ENCODE measurements around the gene TATDN2. TPM values are rescaled to one million over a fixed set of nuclear protein-coding genes. Genes with fewer than 3 reads are reported as not detected.

Gene TATDN2
- total and polyA plus RNA-seq, 9 of the 15 experiments (the other 6 are each of a cell fraction or from before 2014, with no cell fraction given): 5.2 to 44.7 (median 25.8) TPM

DNA sequence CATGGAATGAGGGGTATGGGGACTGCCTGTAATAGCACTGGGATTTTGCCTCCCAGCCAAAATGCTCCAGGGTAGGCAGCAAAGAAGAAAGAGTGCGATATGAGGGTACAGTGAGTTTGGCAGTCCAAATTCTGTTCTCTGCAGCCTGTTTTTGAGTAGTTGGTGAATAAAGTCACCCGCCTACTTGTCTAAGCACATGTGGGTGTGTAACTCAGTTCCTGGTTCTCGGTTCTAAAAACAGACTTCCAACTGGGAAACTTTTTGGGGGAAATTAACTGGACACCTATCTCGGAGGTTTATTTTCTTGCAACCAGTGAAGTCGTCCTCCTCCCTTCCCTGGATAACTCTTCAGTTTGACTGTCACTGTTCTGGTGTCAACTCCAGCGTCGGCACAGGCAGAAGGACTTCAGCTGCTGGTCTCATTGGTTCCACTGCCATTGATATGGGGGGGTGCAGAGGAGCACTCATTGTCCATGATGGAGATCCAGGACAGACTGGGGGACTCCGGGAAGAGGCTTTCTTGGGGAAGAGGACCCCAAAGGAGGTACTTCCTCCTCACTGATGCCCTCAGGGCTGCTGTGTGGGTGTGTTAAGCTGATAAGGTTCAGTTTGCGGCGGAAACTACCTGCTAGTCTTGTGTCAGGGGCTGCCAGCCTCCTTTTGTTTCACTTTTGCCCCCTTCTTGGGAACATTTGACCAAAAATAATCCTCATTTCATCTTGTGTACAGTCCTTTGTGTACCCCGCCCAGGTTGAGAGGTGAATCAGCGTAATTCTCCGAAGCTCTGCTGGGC is 31.3 kb downstream of the TATDN2 start (continued):
- TF ChIP-seq, protein P1, sequence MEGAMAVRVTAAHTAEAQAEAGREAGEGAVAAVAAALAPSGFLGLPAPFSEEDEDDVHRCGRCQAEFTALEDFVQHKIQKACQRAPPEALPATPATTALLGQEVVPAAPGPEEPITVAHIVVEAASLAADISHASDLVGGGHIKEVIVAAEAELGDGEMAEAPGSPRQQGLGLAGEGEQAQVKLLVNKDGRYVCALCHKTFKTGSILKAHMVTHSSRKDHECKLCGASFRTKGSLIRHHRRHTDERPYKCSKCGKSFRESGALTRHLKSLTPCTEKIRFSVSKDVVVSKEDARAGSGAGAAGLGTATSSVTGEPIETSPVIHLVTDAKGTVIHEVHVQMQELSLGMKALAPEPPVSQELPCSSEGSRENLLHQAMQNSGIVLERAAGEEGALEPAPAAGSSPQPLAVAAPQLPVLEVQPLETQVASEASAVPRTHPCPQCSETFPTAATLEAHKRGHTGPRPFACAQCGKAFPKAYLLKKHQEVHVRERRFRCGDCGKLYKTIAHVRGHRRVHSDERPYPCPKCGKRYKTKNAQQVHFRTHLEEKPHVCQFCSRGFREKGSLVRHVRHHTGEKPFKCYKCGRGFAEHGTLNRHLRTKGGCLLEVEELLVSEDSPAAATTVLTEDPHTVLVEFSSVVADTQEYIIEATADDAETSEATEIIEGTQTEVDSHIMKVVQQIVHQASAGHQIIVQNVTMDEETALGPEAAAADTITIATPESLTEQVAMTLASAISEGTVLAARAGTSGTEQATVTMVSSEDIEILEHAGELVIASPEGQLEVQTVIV (CRISPR knock-in tag; IDR thresholded peaks at IDR 0.05; ENCODE audit: borderline replicate concordance): no peak
- TF ChIP-seq HLTF (IDR thresholded peaks at IDR 0.05) (no peak), RNF2 (IDR thresholded peaks at IDR 0.05) (no peak), MIER1 (IDR thresholded peaks at IDR 0.05; ENCODE audit: low read depth) (no peak), CC2D1A (IDR thresholded peaks at IDR 0.05) (no peak), PRMT5 (CRISPR knock-in tag; IDR thresholded peaks at IDR 0.05) (no peak), ZNF316 (IDR thresholded peaks at IDR 0.05) (peak; percentile 62), SOX6 (IDR thresholded peaks at IDR 0.05) (0 out of 2 replicates have a peak, but pooled peaks have one; percentile 13), PHF8 (IDR thresholded peaks at IDR 0.05; ENCODE audit: borderline replicate concordance, low read length) (no peak), SLC30A9 (CRISPR knock-in tag; IDR thresholded peaks at IDR 0.05) (no peak), BHLHE40 (IDR thresholded peaks at IDR 0.05; ENCODE audit: low read length) (no peak)
- TF ChIP-seq, protein P2, sequence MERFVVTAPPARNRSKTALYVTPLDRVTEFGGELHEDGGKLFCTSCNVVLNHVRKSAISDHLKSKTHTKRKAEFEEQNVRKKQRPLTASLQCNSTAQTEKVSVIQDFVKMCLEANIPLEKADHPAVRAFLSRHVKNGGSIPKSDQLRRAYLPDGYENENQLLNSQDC (CRISPR knock-in tag; IDR thresholded peaks at IDR 0.05): no peak
- TF ChIP-seq, protein P3, sequence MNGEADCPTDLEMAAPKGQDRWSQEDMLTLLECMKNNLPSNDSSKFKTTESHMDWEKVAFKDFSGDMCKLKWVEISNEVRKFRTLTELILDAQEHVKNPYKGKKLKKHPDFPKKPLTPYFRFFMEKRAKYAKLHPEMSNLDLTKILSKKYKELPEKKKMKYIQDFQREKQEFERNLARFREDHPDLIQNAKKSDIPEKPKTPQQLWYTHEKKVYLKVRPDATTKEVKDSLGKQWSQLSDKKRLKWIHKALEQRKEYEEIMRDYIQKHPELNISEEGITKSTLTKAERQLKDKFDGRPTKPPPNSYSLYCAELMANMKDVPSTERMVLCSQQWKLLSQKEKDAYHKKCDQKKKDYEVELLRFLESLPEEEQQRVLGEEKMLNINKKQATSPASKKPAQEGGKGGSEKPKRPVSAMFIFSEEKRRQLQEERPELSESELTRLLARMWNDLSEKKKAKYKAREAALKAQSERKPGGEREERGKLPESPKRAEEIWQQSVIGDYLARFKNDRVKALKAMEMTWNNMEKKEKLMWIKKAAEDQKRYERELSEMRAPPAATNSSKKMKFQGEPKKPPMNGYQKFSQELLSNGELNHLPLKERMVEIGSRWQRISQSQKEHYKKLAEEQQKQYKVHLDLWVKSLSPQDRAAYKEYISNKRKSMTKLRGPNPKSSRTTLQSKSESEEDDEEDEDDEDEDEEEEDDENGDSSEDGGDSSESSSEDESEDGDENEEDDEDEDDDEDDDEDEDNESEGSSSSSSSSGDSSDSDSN (IDR thresholded peaks at IDR 0.05; ENCODE audit: borderline replicate concordance in 1 of 2, low read depth in 2 of 2, low read length in 2 of 2): no peak
- TF ChIP-seq, protein P4, sequence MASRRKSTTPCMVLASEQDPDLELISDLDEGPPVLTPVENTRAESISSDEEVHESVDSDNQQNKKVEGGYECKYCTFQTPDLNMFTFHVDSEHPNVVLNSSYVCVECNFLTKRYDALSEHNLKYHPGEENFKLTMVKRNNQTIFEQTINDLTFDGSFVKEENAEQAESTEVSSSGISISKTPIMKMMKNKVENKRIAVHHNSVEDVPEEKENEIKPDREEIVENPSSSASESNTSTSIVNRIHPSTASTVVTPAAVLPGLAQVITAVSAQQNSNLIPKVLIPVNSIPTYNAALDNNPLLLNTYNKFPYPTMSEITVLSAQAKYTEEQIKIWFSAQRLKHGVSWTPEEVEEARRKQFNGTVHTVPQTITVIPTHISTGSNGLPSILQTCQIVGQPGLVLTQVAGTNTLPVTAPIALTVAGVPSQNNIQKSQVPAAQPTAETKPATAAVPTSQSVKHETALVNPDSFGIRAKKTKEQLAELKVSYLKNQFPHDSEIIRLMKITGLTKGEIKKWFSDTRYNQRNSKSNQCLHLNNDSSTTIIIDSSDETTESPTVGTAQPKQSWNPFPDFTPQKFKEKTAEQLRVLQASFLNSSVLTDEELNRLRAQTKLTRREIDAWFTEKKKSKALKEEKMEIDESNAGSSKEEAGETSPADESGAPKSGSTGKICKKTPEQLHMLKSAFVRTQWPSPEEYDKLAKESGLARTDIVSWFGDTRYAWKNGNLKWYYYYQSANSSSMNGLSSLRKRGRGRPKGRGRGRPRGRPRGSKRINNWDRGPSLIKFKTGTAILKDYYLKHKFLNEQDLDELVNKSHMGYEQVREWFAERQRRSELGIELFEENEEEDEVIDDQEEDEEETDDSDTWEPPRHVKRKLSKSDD (conservative IDR thresholded peaks at IDR 0.05; ENCODE audit: low read length): no peak
- TF ChIP-seq, protein P5, sequence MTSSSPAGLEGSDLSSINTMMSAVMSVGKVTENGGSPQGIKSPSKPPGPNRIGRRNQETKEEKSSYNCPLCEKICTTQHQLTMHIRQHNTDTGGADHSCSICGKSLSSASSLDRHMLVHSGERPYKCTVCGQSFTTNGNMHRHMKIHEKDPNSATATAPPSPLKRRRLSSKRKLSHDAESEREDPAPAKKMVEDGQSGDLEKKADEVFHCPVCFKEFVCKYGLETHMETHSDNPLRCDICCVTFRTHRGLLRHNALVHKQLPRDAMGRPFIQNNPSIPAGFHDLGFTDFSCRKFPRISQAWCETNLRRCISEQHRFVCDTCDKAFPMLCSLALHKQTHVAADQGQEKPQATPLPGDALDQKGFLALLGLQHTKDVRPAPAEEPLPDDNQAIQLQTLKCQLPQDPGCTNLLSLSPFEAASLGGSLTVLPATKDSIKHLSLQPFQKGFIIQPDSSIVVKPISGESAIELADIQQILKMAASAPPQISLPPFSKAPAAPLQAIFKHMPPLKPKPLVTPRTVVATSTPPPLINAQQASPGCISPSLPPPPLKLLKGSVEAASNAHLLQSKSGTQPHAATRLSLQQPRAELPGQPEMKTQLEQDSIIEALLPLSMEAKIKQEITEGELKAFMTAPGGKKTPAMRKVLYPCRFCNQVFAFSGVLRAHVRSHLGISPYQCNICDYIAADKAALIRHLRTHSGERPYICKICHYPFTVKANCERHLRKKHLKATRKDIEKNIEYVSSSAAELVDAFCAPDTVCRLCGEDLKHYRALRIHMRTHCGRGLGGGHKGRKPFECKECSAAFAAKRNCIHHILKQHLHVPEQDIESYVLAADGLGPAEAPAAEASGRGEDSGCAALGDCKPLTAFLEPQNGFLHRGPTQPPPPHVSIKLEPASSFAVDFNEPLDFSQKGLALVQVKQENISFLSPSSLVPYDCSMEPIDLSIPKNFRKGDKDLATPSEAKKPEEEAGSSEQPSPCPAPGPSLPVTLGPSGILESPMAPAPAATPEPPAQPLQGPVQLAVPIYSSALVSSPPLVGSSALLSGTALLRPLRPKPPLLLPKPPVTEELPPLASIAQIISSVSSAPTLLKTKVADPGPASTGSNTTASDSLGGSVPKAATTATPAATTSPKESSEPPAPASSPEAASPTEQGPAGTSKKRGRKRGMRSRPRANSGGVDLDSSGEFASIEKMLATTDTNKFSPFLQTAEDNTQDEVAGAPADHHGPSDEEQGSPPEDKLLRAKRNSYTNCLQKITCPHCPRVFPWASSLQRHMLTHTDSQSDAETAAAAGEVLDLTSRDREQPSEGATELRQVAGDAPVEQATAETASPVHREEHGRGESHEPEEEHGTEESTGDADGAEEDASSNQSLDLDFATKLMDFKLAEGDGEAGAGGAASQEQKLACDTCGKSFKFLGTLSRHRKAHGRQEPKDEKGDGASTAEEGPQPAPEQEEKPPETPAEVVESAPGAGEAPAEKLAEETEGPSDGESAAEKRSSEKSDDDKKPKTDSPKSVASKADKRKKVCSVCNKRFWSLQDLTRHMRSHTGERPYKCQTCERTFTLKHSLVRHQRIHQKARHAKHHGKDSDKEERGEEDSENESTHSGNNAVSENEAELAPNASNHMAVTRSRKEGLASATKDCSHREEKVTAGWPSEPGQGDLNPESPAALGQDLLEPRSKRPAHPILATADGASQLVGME (CRISPR knock-in tag; IDR thresholded peaks at IDR 0.05): no peak

All from K562 (cell line).